22Rv1 (cell line): Measurements from ENCODE around the gene PRAC2.

Experiments used
- ZFX ChIP-seq: fragments of 450-650 bp; IDR thresholded peaks from 2 replicates; pipeline ENCODE4 v1.6.1; 2017; ENCODE audit warnings: antibody characterized with exemption, borderline replicate concordance
- TF ChIP-seq, protein P1 (sequence below): fragments of 450-650 bp; IDR thresholded peaks from 2 replicates; pipeline ENCODE4 v1.5.1; 2017; ENCODE audit warnings: mild to moderate bottlenecking

DNA sequence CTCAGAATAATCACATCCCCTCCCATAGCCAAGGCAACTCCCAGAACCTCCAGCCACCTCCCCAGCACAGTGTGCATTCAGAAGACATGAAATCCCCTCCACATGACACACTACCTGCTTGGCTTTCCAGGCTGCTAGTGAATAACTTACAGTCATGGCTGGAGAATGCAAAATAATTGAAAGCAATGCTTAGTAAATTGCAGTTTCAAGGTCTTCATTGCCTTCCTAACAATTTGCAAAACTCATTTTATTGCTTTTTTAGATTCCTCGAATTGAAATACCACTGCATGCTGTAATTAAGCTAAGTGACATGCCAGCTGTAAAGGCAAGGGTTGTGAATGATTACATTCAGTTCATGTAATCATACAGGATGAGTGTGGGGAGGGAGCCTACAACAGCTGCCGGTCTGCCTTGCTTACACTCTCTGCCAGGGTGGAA lies 34.6 kb downstream of the PRAC2 start:
- TF ChIP-seq, protein P1, sequence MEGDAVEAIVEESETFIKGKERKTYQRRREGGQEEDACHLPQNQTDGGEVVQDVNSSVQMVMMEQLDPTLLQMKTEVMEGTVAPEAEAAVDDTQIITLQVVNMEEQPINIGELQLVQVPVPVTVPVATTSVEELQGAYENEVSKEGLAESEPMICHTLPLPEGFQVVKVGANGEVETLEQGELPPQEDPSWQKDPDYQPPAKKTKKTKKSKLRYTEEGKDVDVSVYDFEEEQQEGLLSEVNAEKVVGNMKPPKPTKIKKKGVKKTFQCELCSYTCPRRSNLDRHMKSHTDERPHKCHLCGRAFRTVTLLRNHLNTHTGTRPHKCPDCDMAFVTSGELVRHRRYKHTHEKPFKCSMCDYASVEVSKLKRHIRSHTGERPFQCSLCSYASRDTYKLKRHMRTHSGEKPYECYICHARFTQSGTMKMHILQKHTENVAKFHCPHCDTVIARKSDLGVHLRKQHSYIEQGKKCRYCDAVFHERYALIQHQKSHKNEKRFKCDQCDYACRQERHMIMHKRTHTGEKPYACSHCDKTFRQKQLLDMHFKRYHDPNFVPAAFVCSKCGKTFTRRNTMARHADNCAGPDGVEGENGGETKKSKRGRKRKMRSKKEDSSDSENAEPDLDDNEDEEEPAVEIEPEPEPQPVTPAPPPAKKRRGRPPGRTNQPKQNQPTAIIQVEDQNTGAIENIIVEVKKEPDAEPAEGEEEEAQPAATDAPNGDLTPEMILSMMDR: no peak
- no peak for TF ChIP-seq ZFX
